ENCODE results near the gene GMIP.

Gene GMIP

GRCh38 chr19:19663256-19664120, 20.0 kb upstream of the GMIP start, which contains the start of gene ATP13A1:
ATP13A1 (minus strand) TSS chr19:19663676; CDS start chr19:19663666, 10 bp downstream.
- no peaks in the 10 kb centered on the region for H3K27me3 Mint-ChIP-seq
- ATAC-seq = peak; percentile 84
- no peaks in the 10 kb centered on the region for H3K9me3 Mint-ChIP-seq
- DNase-seq = peak; percentile 96 to 98
- peak within 1 kb of the TSS; percentile 95 to 98 for H3K4me3 Mint-ChIP-seq
- H3K4me1 Mint-ChIP-seq = peaks cover 47% of the 10 kb centered on the region
- peak within 1 kb of the TSS; percentile 96 to 97 for H3K27ac Mint-ChIP-seq

- Mint-ChIP-seq H3K27ac (peak overlapping the region; percentile 92 to 97), H3K4me1 (peaks cover 43% of the 10 kb centered on the region), H3K4me3 (peak overlapping the region; percentile 95 to 98), H3K27me3 (no peaks in the 10 kb centered on the region), H3K9me3 (no peaks in the 10 kb centered on the region)
- ATAC-seq = no peak
- DNase-seq = no peak
These were observed 19.4 kb upstream of the GMIP start for GRCh38 chr19:19662871-19663255.

GRCh38 chr19:19662344-19662743, 18.9 kb upstream of the GMIP start:
- peak overlapping the region; percentile 92 to 97 for H3K27ac Mint-ChIP-seq
- no peaks in the 10 kb centered on the region for H3K9me3 Mint-ChIP-seq
- H3K27me3 Mint-ChIP-seq = no peaks in the 10 kb centered on the region
- peak overlapping the region; percentile 95 to 98 for H3K4me3 Mint-ChIP-seq
- DNase-seq = no peak
- peaks cover 38% of the 10 kb centered on the region for H3K4me1 Mint-ChIP-seq
- no peak for ATAC-seq

GRCh38 chr19:19661675-19662251, 18.3 kb upstream of the GMIP start:
- DNase-seq (peak in 1 of 2 donors; percentile 51), ATAC-seq (peak; percentile 4)
- Mint-ChIP-seq H3K4me3 (peak overlapping the region; percentile 95 to 98), H3K9me3 (no peaks in the 10 kb centered on the region), H3K27me3 (no peaks in the 10 kb centered on the region), H3K27ac (peak overlapping the region; percentile 92 to 97), H3K4me1 (peaks cover 39% of the 10 kb centered on the region)

- Mint-ChIP-seq H3K4me1 (peaks cover 39% of the 10 kb centered on the region), H3K9me3 (no peaks in the 10 kb centered on the region), H3K27me3 (no peaks in the 10 kb centered on the region), H3K4me3 (peak overlapping the region; percentile 95 to 98), H3K27ac (peak overlapping the region; percentile 71 to 92)
- ATAC-seq = no peak
- no peak for DNase-seq
These were observed 17.8 kb upstream of the GMIP start for GRCh38 chr19:19661141-19661674.

- ATAC-seq = no peak
- H3K27ac Mint-ChIP-seq = peak overlapping the region in 1 of 2 donors; percentile 46
- H3K9me3 Mint-ChIP-seq = no peaks in the 10 kb centered on the region
- no peak overlapping the region for H3K4me3 Mint-ChIP-seq
- no peak for DNase-seq
- H3K27me3 Mint-ChIP-seq = no peaks in the 10 kb centered on the region
- peaks cover 39% of the 10 kb centered on the region for H3K4me1 Mint-ChIP-seq
These were observed 16.3 kb upstream of the GMIP start for GRCh38 chr19:19659646-19660245.

- Mint-ChIP-seq H3K27ac (peak overlapping the region in 1 of 2 donors; percentile 43), H3K4me1 (peaks cover 44% of the 10 kb centered on the region), H3K4me3 (no peak overlapping the region), H3K27me3 (no peaks in the 10 kb centered on the region), H3K9me3 (no peaks in the 10 kb centered on the region)
- ATAC-seq (no peak), DNase-seq (no peak)
These were observed 13.9 kb upstream of the GMIP start for GRCh38 chr19:19657397-19657783.

- peaks cover 38% of the 10 kb centered on the region for H3K4me1 Mint-ChIP-seq
- H3K9me3 Mint-ChIP-seq = no peaks in the 10 kb centered on the region
- H3K27ac Mint-ChIP-seq = peak overlapping the region; percentile 33 to 63
- no peaks in the 10 kb centered on the region for H3K27me3 Mint-ChIP-seq
- no peak overlapping the region for H3K4me3 Mint-ChIP-seq
- ATAC-seq (no peak), DNase-seq (no peak)
These were observed 13.3 kb upstream of the GMIP start for GRCh38 chr19:19656451-19657396.

GRCh38 chr19:19655641-19656343, 12.3 kb upstream of the GMIP start:
- H3K4me3 Mint-ChIP-seq = no peak overlapping the region
- no peaks in the 10 kb centered on the region for H3K9me3 Mint-ChIP-seq
- H3K27ac Mint-ChIP-seq = peak overlapping the region in 1 of 2 donors; percentile 83

GRCh38 chr19:19655051-19655594, 11.7 kb upstream of the GMIP start:
- Mint-ChIP-seq H3K4me3 (no peak overlapping the region), H3K9me3 (no peaks in the 10 kb centered on the region), H3K27ac (no peak overlapping the region), H3K27me3 (no peaks in the 10 kb centered on the region), H3K4me1 (peaks cover 30% of the 10 kb centered on the region)
- no peak for DNase-seq
- no peak for ATAC-seq

More at GRCh38 chr19:19655641-19656343, 12.3 kb upstream of the GMIP start:
- no peak for ATAC-seq
- Mint-ChIP-seq H3K27me3 (no peaks in the 10 kb centered on the region), H3K4me1 (peaks cover 30% of the 10 kb centered on the region)
- DNase-seq = no peak

GRCh38 chr19:19654441-19654840, 11.0 kb upstream of the GMIP start:
- Mint-ChIP-seq H3K4me1 (peaks cover 26% of the 10 kb centered on the region), H3K27me3 (no peaks in the 10 kb centered on the region), H3K27ac (no peak overlapping the region)

GRCh38 chr19:19653597-19654147, 10.2 kb upstream of the GMIP start:
- H3K27me3 Mint-ChIP-seq = no peaks in the 10 kb centered on the region
- peak overlapping the region in 1 of 2 donors; percentile 82 for H3K27ac Mint-ChIP-seq
- no peak for DNase-seq
- no peak overlapping the region for H3K4me3 Mint-ChIP-seq
- no peaks in the 10 kb centered on the region for H3K9me3 Mint-ChIP-seq
- no peak for ATAC-seq
- peaks cover 26% of the 10 kb centered on the region for H3K4me1 Mint-ChIP-seq

More at GRCh38 chr19:19654441-19654840, 11.0 kb upstream of the GMIP start:
- no peak for ATAC-seq
- Mint-ChIP-seq H3K9me3 (no peaks in the 10 kb centered on the region), H3K4me3 (no peak overlapping the region)
- no peak for DNase-seq

GRCh38 chr19:19652482-19653295, 9.2 kb upstream of the GMIP start:
- no peak for DNase-seq
- ATAC-seq = no peak
- no peaks in the 10 kb centered on the region for H3K9me3 Mint-ChIP-seq
- H3K4me1 Mint-ChIP-seq = peaks cover 26% of the 10 kb centered on the region
- H3K27me3 Mint-ChIP-seq = no peaks in the 10 kb centered on the region
- no peak overlapping the region for H3K4me3 Mint-ChIP-seq
- H3K27ac Mint-ChIP-seq = no peak overlapping the region

All from stimulated activated naive CD8-positive, alpha-beta T cell treated with anti-CD3 and anti-CD28 coated beads, Interleukin-15, amount 100 ng/mL, for 72 hours (primary cell).